Prostate gland (tissue), 2 donors: ENCODE data around the gene SIPA1L2. TPM values are rescaled to one million over a fixed set of nuclear protein-coding genes. Genes with fewer than 3 reads are reported as not detected.

Experiments
- DNase-seq: peaks from one replicate; pipeline ENCODE4 v3.0.0-alpha.2; 2019; ENCODE audit warnings: low spot score
- H3K27ac ChIP-seq, 2 donors: fragments of 200-600 bp; sonication (generic); 2 replicates each; pipeline ENCODE4 v1.5.1; 2017 to 2019
- H3K27me3 ChIP-seq: fragments of 200-600 bp; sonication (generic); replicated peaks from 2 replicates; pipeline ENCODE4 v1.5.1; 2019; ENCODE audit not compliant: insufficient read depth
- H3K36me3 ChIP-seq, 2 donors: fragments of 200-600 bp; sonication (generic); 1 replicate in 1 of 2; 2 replicates in 1 of 2; pipeline versions ENCODE4 v1.5.1 to v1.8.1; 2017 to 2019
- H3K4me1 ChIP-seq: fragments of 200-600 bp; sonication (generic); replicated peaks from 2 replicates; pipeline ENCODE4 v1.5.1; 2019
- H3K4me3 ChIP-seq, 2 donors: fragments of 200-600 bp; sonication (generic); 2 replicates each; pipeline ENCODE4 v1.5.1; 2017 to 2019
- H3K9me3 ChIP-seq: fragments of 200-600 bp; sonication (generic); 2 replicates; pipeline ENCODE4 v1.5.1; 2017
- CTCF ChIP-seq, 4 experiments: fragments of 200-600 bp in 2 of 4; fragments of 450-650 bp in 2 of 4; sonication (generic) in 2 of 4; IDR thresholded peaks; 1 replicate in 3 of 4; 2 replicates in 1 of 4; pipeline ENCODE4 v1.5.1; 2016 to 2019; ENCODE audit warnings: antibody characterized with exemption in 4 of 4, mild to moderate bottlenecking in 2 of 4, moderate library complexity in 2 of 4
- POLR2A ChIP-seq: fragments of 450-650 bp; IDR thresholded peaks from one replicate; pipeline ENCODE4 v1.6.1; 2016; ENCODE audit warnings: antibody characterized with exemption, mild to moderate bottlenecking
- POLR2AphosphoS5 ChIP-seq: sonication (generic); formaldehyde crosslinking; IDR thresholded peaks from one replicate; pipeline ENCODE4 v1.6.1; 2017; ENCODE audit warnings: antibody characterized with exemption
- WGBS: methylation state at CpG from one replicate; pipeline ENCODE4 v1.1.5; 2018; 5-methylcytosine and 5-hydroxymethylcytosine counted together
- intact Hi-C: fragments of 100-400 bp; cut with DNase I; formaldehyde crosslinking; loops from one replicate; pipeline ENCODE4 v1.14.2; 2022
- total RNA-seq, 2 donors: library from RNA; depleted of rRNA; stranded (reverse); fragments of >200 nt; gene quantifications; one replicate each; pipeline ENCODE4 v1.1.0, GENCODE V29; 2016

The SIPA1L2 gene
- total RNA-seq, 2 donors from 2014 or later: 8.1 to 31.5 TPM

- Histone ChIP-seq H3K27ac (no peak overlapping the region), H3K9me3 (no peaks in the 10 kb centered on the region), H3K27me3 (no peaks in the 10 kb centered on the region), H3K4me3 (no peak overlapping the region), H3K36me3 (no peaks in the 10 kb centered on the region), H3K4me1 (no peaks in the 10 kb centered on the region)
- 44% methylated on average over 2 of the region's 2 CpGs for WGBS
- TF ChIP-seq POLR2A (no peak), POLR2AphosphoS5 (no peak), CTCF (IDR thresholded peaks at IDR 0.05) (no peak)
- intact Hi-C loops: no loop called here
- DNase-seq: no peak
Measured at GRCh38 chr1:232650418-232650817, 20.5 kb upstream of the SIPA1L2 start.

- Histone ChIP-seq H3K4me3 (no peak overlapping the region), H3K27ac (no peak overlapping the region), H3K4me1 (no peaks in the 10 kb centered on the region), H3K27me3 (no peaks in the 10 kb centered on the region), H3K9me3 (no peaks in the 10 kb centered on the region), H3K36me3 (no peaks in the 10 kb centered on the region)
- no peak for DNase-seq
- intact Hi-C loops: no loop called here
- TF ChIP-seq POLR2A (no peak), CTCF (IDR thresholded peaks at IDR 0.05) (no peak), POLR2AphosphoS5 (no peak)
- 65% methylated on average over 3 of the region's 3 CpGs for WGBS
Measured at GRCh38 chr1:232648316-232648715, 18.4 kb upstream of the SIPA1L2 start.

- intact Hi-C loops: no loop called here
- DNase-seq: no peak
- 94% methylated on average over 1 of the region's 1 CpG for WGBS
- no peak overlapping the region for H3K4me3 ChIP-seq
- H3K27me3 ChIP-seq: no peaks in the 10 kb centered on the region
- no peak for TF ChIP-seq CTCF (IDR thresholded peaks at IDR 0.05)
- no peak for TF ChIP-seq POLR2A
- no peak for TF ChIP-seq POLR2AphosphoS5
- no peaks in the 10 kb centered on the region for H3K4me1 ChIP-seq
- no peaks in the 10 kb centered on the region for H3K36me3 ChIP-seq
- no peak overlapping the region for H3K27ac ChIP-seq
- no peaks in the 10 kb centered on the region for H3K9me3 ChIP-seq
Measured at GRCh38 chr1:232644209-232644608, 14.3 kb upstream of the SIPA1L2 start.

GRCh38 chr1:232643251-232643650 is 13.3 kb upstream of the SIPA1L2 start:
- H3K4me1 ChIP-seq: no peaks in the 10 kb centered on the region
- H3K4me3 ChIP-seq: no peak overlapping the region
- no peak overlapping the region for H3K27ac ChIP-seq
- TF ChIP-seq POLR2AphosphoS5: no peak
- no peak for TF ChIP-seq CTCF (IDR thresholded peaks at IDR 0.05)
- TF ChIP-seq POLR2A: no peak
- H3K36me3 ChIP-seq: no peaks in the 10 kb centered on the region
- intact Hi-C loops: no loop called here
- no peaks in the 10 kb centered on the region for H3K27me3 ChIP-seq
- DNase-seq: no peak
- H3K9me3 ChIP-seq: no peaks in the 10 kb centered on the region

GRCh38 chr1:232641507-232641906 is 11.6 kb upstream of the SIPA1L2 start:
- 69% methylated on average over 6 of the region's 6 CpGs for WGBS
- intact Hi-C loops: no loop called here

More at GRCh38 chr1:232641507-232641906, 11.6 kb upstream of the SIPA1L2 start:
- Histone ChIP-seq H3K36me3 (no peaks in the 10 kb centered on the region), H3K9me3 (no peaks in the 10 kb centered on the region), H3K27ac (no peak overlapping the region), H3K27me3 (no peaks in the 10 kb centered on the region), H3K4me3 (no peak overlapping the region), H3K4me1 (no peaks in the 10 kb centered on the region)
- no peak for DNase-seq
- TF ChIP-seq POLR2AphosphoS5 (no peak), POLR2A (no peak), CTCF (IDR thresholded peaks at IDR 0.05) (no peak)
